Measurements from ENCODE around the gene CCDC146. TPM values are rescaled to one million over a fixed set of nuclear protein-coding genes. Genes with fewer than 3 reads are reported as not detected.
"Not testable (repeated sequence)": the region's sequence is repeated elsewhere in the genome, so short reads cannot be mapped to it uniquely, and the experiment has no call there.

CCDC146 gene
- total and polyA plus RNA-seq, 2 of the 8 experiments (the other 6 are each of a cell fraction or from before 2014, with no cell fraction given) = 0.88 to 2.4 TPM

- H3K23me2 ChIP-seq (ENCODE audit: low read depth, low read length); DNase-seq (ENCODE audit: low read depth in 1 of 2, low spot score in 2 of 2); H3K23ac ChIP-seq (ENCODE audit: insufficient read length); H3K9ac ChIP-seq (replicated peaks in 1 of 4; ENCODE audit: extremely low read depth in 1 of 4, low read depth in 3 of 4, low read length in 3 of 4); H3K4me1 ChIP-seq (replicated peaks in 1 of 4; ENCODE audit: control insufficient read depth in 3 of 4, insufficient read depth in 4 of 4, low read length in 3 of 4); H2BK12ac ChIP-seq (ENCODE audit: low read depth, low read length); H2BK5ac ChIP-seq (ENCODE audit: low read depth, low read length); H3K4me2 ChIP-seq (ENCODE audit: insufficient read depth in 1 of 2, low read depth in 2 of 2, low read length in 2 of 2); H2AK5ac ChIP-seq (ENCODE audit: low read depth, low read length); H3K56ac ChIP-seq (replicated peaks; ENCODE audit: insufficient read length, low read depth, low read length); H3K27me3 ChIP-seq (replicated peaks in 1 of 4; ENCODE audit: control insufficient read depth in 3 of 4, extremely low read depth in 1 of 4, insufficient read depth in 3 of 4, low read length in 3 of 4); H3K36me3 ChIP-seq (ENCODE audit: control insufficient read depth in 2 of 4, insufficient read depth in 4 of 4, low read length in 3 of 4); H2BK20ac ChIP-seq (ENCODE audit: low read length); H3K4ac ChIP-seq (replicated peaks; ENCODE audit: insufficient read length, low read depth, low read length); H4K91ac ChIP-seq (replicated peaks; ENCODE audit: insufficient read length, low read length); H3K9me3 ChIP-seq (ENCODE audit: insufficient read depth in 2 of 2, low read depth in 1 of 2, low read length in 1 of 2); H4K8ac ChIP-seq (ENCODE audit: extremely low read depth, insufficient read depth, low read length); H3K27ac ChIP-seq (ENCODE audit: low read depth, low read length); H2AFZ ChIP-seq (ENCODE audit: low read length); POLR2A ChIA-PET (ENCODE audit: partially characterized antibody); H3K79me2 ChIP-seq (ENCODE audit: control insufficient read depth in 1 of 2, insufficient read depth in 2 of 2, low read length in 2 of 2); CTCF ChIA-PET (ENCODE audit: partially characterized antibody); H3K4me3 ChIP-seq (ENCODE audit: extremely low read depth in 1 of 4, insufficient read depth in 2 of 4, low read depth in 3 of 4, low read length in 4 of 4); H2BK120ac ChIP-seq (replicated peaks; ENCODE audit: low read depth, low read length); H4K5ac ChIP-seq (ENCODE audit: insufficient read length, low read depth, low read length); H2BK15ac ChIP-seq (ENCODE audit: low read length); H3K79me1 ChIP-seq (ENCODE audit: low read depth, low read length); H3K18ac ChIP-seq (ENCODE audit: extremely low read depth, low read length); H4K20me1 ChIP-seq (replicated peaks in 1 of 2; ENCODE audit: control insufficient read depth in 1 of 2, insufficient read depth in 2 of 2, low read length in 2 of 2); H3K14ac ChIP-seq (ENCODE audit: insufficient read length); FAIRE-seq: not testable (repeated sequence)
These were observed 55.6 kb downstream of the CCDC146 start for GRCh38 chr7:77178024-77178423.

All from H1 (cell line).